ENCODE measurements around the gene FAIM2. TPM values are rescaled to one million over a fixed set of nuclear protein-coding genes. Genes with fewer than 3 reads are reported as not detected.

Gene FAIM2
- total RNA-seq, 1 donor from 2014 or later, result 0.18 TPM

GRCh38 chr12:49854976-49855375 is 48.7 kb downstream of the FAIM2 start:
- Histone ChIP-seq H3K27me3 (ENCODE audit: insufficient read depth, low read length) (peaks cover 27% of the 10 kb centered on the region), H4K20me1 (ENCODE audit: insufficient read depth, low read length) (no peaks in the 10 kb centered on the region), H3K4me1 (ENCODE audit: insufficient read depth, low read length) (no peaks in the 10 kb centered on the region), H3K79me2 (ENCODE audit: insufficient read depth, low read length) (no peaks in the 10 kb centered on the region), H2AFZ (ENCODE audit: low read depth, low read length) (no peak overlapping the region), H3K9ac (ENCODE audit: low read length) (no peak overlapping the region), H3K27ac (ENCODE audit: low read depth, low read length) (no peak overlapping the region), H3K36me3 (ENCODE audit: insufficient read depth, low read length) (no peaks in the 10 kb centered on the region), H3K9me3 (ENCODE audit: insufficient read depth, low read depth, low read length) (no peaks in the 10 kb centered on the region), H3K4me3 (ENCODE audit: insufficient read depth, low read depth, low read length) (no peak overlapping the region), H3K4me2 (ENCODE audit: low read length) (no peak overlapping the region)
- Mint-ChIP-seq H3K4me1 (ENCODE audit: low read depth, unreplicated experiment) (no peaks in the 10 kb centered on the region), H3K4me3 (ENCODE audit: unreplicated experiment) (no peak overlapping the region), H3K9me3 (ENCODE audit: unreplicated experiment) (peaks cover 5% of the 10 kb centered on the region), H3K27ac (ENCODE audit: unreplicated experiment) (no peak overlapping the region), H3K36me3 (ENCODE audit: low read depth, unreplicated experiment) (no peaks in the 10 kb centered on the region), H3K27me3 (ENCODE audit: low read depth, unreplicated experiment) (peaks cover 31% of the 10 kb centered on the region)
- TF ChIP-seq CTCF (IDR thresholded peaks at IDR 0.05; ENCODE audit: insufficient read depth, low read depth, low read length) (no peak), EZH2 (IDR thresholded peaks at IDR 0.05; ENCODE audit: insufficient read depth, low read length) (no peak)
- FAIRE-seq (no peak), DNase-seq (ENCODE audit: low read depth) (no peak)

- Histone ChIP-seq H3K9me3 (ENCODE audit: insufficient read depth, low read depth, low read length) (no peaks in the 10 kb centered on the region), H4K20me1 (ENCODE audit: insufficient read depth, low read length) (no peaks in the 10 kb centered on the region), H3K27me3 (ENCODE audit: insufficient read depth, low read length) (peaks cover 36% of the 10 kb centered on the region), H3K36me3 (ENCODE audit: insufficient read depth, low read length) (no peaks in the 10 kb centered on the region), H3K4me3 (ENCODE audit: insufficient read depth, low read depth, low read length) (no peak overlapping the region), H3K79me2 (ENCODE audit: insufficient read depth, low read length) (no peaks in the 10 kb centered on the region), H2AFZ (ENCODE audit: low read depth, low read length) (no peak overlapping the region), H3K9ac (ENCODE audit: low read length) (no peak overlapping the region), H3K27ac (ENCODE audit: low read depth, low read length) (no peak overlapping the region), H3K4me2 (ENCODE audit: low read length) (no peak overlapping the region), H3K4me1 (ENCODE audit: insufficient read depth, low read length) (no peaks in the 10 kb centered on the region)
- DNase-seq (ENCODE audit: low read depth) (no peak), FAIRE-seq (no peak)
- Mint-ChIP-seq H3K4me3 (ENCODE audit: unreplicated experiment) (no peak overlapping the region), H3K27ac (ENCODE audit: unreplicated experiment) (no peak overlapping the region), H3K36me3 (ENCODE audit: low read depth, unreplicated experiment) (no peaks in the 10 kb centered on the region), H3K27me3 (ENCODE audit: low read depth, unreplicated experiment) (peaks cover 29% of the 10 kb centered on the region), H3K4me1 (ENCODE audit: low read depth, unreplicated experiment) (no peaks in the 10 kb centered on the region), H3K9me3 (ENCODE audit: unreplicated experiment) (peaks cover 3% of the 10 kb centered on the region)
- no peak for TF ChIP-seq CTCF (IDR thresholded peaks at IDR 0.05; ENCODE audit: insufficient read depth, low read depth, low read length)
- TF ChIP-seq EZH2 (IDR thresholded peaks at IDR 0.05; ENCODE audit: insufficient read depth, low read length), result no peak
Measured at GRCh38 chr12:49853671-49854070, 50.0 kb downstream of the FAIM2 start.

- H3K9me3 ChIP-seq (ENCODE audit: insufficient read depth, low read depth, low read length), result no peaks in the 10 kb centered on the region
- no peak for FAIRE-seq
- H3K36me3 Mint-ChIP-seq (ENCODE audit: low read depth, unreplicated experiment), result no peaks in the 10 kb centered on the region
Measured at GRCh38 chr12:49847161-49847560, 56.5 kb downstream of the FAIM2 start.

More at GRCh38 chr12:49847161-49847560, 56.5 kb downstream of the FAIM2 start:
- Histone ChIP-seq H3K79me2 (ENCODE audit: insufficient read depth, low read length) (peaks cover 3% of the 10 kb centered on the region), H3K27me3 (ENCODE audit: insufficient read depth, low read length) (peaks cover 31% of the 10 kb centered on the region), H3K27ac (ENCODE audit: low read depth, low read length) (no peak overlapping the region), H3K36me3 (ENCODE audit: insufficient read depth, low read length) (no peaks in the 10 kb centered on the region), H3K4me3 (ENCODE audit: insufficient read depth, low read depth, low read length) (no peak overlapping the region), H2AFZ (ENCODE audit: low read depth, low read length) (no peak overlapping the region), H3K9ac (ENCODE audit: low read length) (no peak overlapping the region), H3K4me2 (ENCODE audit: low read length) (no peak overlapping the region), H3K4me1 (ENCODE audit: insufficient read depth, low read length) (peaks cover 5% of the 10 kb centered on the region), H4K20me1 (ENCODE audit: insufficient read depth, low read length) (no peaks in the 10 kb centered on the region)
- no peak for DNase-seq (ENCODE audit: low read depth)
- H3K4me3 Mint-ChIP-seq (ENCODE audit: unreplicated experiment), result no peak overlapping the region
- H3K27me3 Mint-ChIP-seq (ENCODE audit: low read depth, unreplicated experiment), result peaks cover 11% of the 10 kb centered on the region
- no peak for TF ChIP-seq EZH2 (IDR thresholded peaks at IDR 0.05; ENCODE audit: insufficient read depth, low read length)
- no peak for TF ChIP-seq CTCF (IDR thresholded peaks at IDR 0.05; ENCODE audit: insufficient read depth, low read depth, low read length)
- no peak overlapping the region for H3K27ac Mint-ChIP-seq (ENCODE audit: unreplicated experiment)
- no peaks in the 10 kb centered on the region for H3K4me1 Mint-ChIP-seq (ENCODE audit: low read depth, unreplicated experiment)
- H3K9me3 Mint-ChIP-seq (ENCODE audit: unreplicated experiment), result no peaks in the 10 kb centered on the region
